ENCODE measurements around the gene BCAS4.
"Not testable (repeated sequence)": the region's sequence is repeated elsewhere in the genome, so short reads cannot be mapped to it uniquely, and the experiment has no call there.

BCAS4 gene

GRCh38 chr20:50799890-50800550 lies 5.2 kb downstream of the BCAS4 start:
- DNase-seq: no peak

- not testable (repeated sequence) for DNase-seq
Measured at GRCh38 chr20:50800986-50801746, 6.3 kb downstream of the BCAS4 start.

DNA sequence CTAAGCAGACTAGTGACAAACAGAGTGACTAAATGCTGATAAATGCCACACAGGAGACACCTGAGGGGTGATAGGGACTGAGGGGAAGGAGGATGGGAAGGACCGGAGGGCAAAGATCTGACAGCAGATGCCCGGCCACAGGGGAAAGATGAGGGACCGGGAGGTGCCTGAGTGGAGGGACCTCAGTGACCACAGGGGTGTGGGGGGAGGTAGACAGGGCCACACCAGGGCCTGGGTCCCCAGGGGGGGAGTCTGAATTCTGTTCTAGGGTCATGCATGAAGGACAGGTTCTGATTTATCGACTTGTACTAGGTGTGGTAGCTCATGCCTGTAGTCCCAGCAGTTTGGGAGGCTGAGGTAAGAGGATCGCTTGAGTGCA lies 6.9 kb downstream of the BCAS4 start:
- no peak for DNase-seq

- no peak for DNase-seq
Measured at GRCh38 chr20:50802289-50802688, 7.4 kb downstream of the BCAS4 start.

- DNase-seq: peak in 1 of 2 donors; percentile 16
Measured at GRCh38 chr20:50804437-50805348, 9.8 kb downstream of the BCAS4 start.

DNA sequence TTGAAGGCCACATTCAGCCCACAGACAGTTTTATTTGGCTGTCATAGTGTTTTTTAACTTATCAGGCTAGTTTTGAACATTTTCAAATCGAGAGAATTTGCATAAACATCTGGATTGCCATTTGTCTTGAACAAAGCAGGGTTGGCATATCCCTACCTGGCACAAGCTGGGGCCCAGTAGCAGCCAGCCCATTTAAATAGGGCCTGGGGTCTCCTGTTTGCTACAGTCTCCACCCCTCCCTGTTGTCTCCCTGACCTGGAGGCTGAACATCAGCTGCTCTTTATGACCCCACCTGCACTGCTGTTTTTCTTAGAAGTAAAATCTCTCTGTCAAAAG lies 10.5 kb downstream of the BCAS4 start:
- no peak for DNase-seq

DNA sequence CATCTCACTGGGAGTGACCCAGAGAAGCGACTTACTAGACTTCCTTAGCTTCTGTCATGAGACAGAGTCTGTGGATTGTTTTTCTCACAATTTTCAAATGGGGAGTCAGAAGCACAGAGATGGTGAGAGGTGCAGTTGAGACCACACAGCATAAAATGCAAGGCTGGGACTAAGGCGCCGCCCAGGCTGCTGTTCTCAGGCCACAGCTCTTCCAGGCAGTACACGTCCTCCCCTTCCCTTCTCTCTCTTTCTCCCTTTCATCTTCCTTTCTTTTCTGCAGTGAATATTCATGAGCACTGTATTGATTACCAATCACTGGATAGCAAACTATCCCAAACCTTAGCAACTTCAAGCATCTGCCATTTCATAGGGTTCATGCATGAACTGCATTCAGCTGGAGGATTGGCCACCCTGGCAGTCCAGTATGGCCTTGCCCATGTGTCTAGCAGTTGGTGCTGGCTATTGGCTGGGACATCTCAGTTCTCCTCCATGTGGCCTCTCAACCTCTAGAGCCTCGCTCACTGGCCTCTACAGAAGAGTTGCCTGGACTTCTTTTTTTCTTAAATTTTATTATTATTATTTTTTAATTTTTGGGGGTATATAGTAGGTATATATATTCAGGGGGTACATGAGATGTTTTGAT lies 11.4 kb downstream of the BCAS4 start:
- DNase-seq: no peak

DNA sequence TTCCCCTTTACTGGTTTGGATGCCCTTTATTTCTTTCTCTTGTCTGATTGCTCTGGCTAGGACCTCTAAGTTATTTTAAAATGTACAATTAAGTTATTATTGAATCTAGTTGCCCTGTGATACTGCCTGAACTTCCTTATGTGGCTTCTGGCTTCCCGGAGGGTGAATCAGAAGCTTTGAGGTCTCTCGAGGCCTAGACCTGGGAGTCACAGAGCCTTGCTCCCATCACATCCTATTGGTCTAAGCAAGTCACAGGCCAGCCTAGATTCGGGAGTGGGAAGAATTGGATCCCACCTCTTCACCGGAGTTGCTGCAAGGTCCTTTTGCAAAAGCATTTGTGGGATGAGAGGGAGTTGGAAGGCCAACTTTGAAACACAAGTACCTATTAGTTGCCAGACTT lies 15.2 kb downstream of the BCAS4 start:
- DNase-seq: no peak

- DNase-seq: no peak
Measured at GRCh38 chr20:50810842-50811241, 16.0 kb downstream of the BCAS4 start.

- DNase-seq: no peak
Measured at GRCh38 chr20:50813101-50813643, 18.3 kb downstream of the BCAS4 start.

DNA sequence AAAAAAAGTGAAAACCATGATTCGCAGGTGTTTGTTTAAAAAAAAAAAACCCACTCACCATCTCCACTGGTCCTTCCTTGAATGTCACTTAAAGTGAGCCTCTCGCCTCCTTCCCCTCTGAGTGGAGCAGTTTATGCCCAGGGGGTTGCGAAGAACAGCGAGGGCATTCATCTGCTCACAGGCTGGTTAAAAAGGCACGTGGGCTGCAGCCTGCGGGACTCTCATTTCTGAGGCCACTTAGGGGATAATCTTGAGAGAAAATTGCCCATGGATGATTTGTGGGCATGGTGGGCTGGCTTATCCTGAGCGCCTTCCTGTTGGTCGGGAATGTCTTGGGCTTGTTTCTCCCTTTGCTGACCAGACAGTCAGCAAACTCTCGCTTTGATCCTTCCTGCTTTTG lies 18.9 kb downstream of the BCAS4 start:
- no peak for DNase-seq

DNA sequence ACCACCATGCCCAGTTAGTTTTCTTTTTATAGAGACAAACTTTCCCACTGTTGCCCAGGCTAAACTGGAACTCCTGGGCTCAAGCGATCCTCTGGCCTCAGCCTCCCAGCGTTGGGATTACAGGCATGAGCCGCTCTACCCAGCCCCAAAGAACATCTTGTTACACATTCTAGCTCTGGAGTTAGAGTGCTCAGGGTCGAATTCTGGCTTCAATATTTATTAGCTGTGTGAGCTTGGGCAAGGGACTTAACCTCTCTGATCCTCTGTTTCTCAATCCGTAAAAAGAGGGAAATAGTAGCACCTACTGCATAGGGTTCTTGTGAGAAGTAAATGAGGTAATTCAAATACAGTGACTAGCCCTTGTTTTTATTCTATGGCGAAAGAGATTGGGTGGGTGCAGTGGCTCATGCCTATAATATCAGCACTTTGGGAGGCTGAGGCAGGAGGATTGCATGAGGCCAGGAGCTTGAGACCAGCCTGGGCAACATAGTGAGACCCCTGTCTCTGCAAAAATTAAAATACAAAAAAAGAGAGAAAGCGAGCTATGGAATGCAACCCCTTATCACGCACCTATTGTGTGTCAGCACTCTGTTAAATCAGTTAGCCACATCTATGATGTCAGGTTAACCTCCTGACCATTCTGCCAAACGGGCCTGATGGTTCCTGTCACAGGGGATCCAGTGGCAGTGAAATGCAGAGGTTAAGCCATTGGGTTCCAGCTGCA lies 19.7 kb downstream of the BCAS4 start:
- no peak for DNase-seq

GRCh38 chr20:50815162-50815989 lies 20.5 kb downstream of the BCAS4 start:
- no peak for DNase-seq

GRCh38 chr20:50817776-50818172 lies 22.9 kb downstream of the BCAS4 start:
- DNase-seq: peak in 1 of 2 donors; percentile 4

DNA sequence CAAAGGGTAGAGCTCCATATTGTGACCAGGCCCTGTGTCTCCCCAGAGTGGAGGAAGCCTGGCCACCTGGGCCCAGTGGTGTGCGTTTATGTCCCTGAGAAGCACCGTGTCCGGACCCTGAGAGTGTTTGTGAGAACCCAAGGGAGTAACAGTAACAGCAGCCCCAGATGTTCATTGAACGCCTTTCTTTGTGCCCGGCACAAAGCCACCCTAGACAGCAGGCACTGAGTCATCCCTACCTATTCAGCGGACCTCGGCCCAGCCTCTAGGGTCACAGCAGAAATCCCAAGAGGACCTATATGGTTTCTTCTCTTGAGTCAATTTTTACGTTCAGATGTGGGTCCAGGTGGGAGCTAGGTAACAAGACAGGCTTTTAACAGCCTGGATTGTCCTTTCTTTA lies 24.5 kb downstream of the BCAS4 start:
- no peak for DNase-seq

DNA sequence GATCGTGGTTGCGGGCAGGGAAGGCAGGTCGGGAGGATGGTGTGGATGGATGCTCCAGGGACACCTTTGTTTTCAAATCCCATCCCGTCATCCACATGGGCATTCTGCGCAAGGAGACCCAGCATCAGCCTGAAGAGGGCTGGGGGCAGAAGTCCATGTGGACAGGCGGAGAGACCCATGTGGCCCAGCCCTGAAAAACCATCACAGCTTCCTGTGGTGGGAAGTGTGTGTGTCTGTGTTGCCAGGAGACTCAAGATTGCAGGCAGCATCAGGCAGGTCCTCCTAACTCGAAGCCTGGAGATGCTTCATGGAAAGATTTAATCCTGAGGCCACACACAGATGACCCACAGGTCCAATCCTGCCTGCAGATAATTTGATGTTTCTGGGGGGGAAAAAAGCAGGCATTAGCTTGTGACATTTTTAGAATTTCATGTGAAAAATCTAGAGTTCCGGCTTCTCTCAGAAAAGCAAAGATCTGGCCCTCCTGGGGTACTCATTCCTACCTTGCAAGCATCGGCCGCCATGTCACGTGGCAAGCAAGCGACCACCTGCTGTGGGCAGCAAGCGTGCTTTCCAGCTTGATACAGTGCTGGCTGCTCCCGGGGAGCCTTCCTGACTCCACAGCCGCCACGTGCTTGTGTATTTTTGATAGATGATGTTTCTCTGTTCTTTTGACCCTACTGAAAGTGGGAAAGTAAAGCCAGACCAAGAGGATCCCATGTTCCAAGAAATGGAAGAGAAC lies 25.8 kb downstream of the BCAS4 start:
- no peak for DNase-seq

- no peak for DNase-seq
Measured at GRCh38 chr20:50821257-50821921, 26.5 kb downstream of the BCAS4 start.

DNA sequence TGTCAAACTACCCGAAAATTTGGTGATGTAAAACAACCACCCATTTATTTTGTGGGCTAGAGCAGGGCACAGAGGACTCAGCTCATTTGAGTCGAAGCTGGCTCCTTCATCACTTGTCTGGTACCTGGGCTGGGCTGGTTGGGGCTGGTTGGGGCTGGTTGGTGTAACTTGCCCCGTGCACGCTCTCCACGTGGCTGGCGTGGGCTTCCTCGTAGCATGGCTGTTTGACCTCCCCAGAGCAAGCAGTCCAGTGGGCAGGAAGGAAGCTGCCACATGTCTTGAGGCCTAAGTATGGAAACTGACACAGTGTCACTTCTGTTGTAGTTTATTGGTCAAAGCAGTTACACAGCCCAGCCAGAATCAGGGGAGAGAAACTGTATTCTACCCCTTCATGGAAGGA lies 27.1 kb downstream of the BCAS4 start:
- DNase-seq: no peak

DNA sequence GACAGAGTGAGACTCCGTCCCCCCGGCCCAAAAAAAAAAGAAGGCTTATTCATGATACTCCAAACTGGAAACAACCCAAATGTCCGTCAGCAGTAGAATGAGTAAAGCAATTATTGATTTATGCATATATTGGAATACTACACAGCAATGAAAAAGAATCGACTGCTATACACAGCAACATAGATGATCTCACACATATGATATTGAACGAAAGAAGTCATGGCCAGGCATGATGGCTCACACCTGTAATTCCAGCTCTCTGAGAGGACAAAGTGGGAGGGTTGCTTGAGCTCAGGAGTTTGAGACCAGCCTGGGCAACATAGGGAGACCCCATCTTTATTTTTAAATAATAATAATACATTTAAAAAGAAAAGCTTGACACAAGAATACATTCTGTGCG lies 28.5 kb downstream of the BCAS4 start:
- no peak for DNase-seq

DNA sequence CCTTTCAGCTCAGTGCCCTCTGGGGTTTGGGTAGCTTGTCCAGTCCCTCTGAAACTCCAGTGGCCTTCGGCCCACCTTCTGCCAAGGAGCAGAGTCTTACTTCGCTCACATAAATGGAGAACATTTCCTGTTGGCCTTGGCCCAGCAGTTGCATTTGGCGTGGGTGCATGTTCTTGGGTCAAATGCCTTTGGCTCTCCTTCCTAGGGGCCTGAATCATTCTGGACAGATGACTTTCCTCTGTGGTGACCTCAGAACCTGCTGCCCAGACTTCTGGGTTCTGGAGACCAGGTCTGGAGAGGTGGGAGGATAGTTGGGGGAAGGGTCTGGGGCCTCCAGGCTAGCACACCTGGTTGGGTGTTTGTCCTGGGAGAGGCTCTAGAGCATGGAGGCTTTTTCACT lies 29.3 kb downstream of the BCAS4 start:
- no peak for DNase-seq

All from activated CD4-positive, alpha-beta T cell treated with anti-CD3 and anti-CD28 coated beads for 4 hours (primary cell).